Neuronal stem cell (in vitro differentiated cells): Measurements from ENCODE around the gene FCRL6.

Experiments
- DNase-seq: peaks from one replicate; pipeline ENCODE4 v3.0.0-alpha.2; 2013; ENCODE audit warnings: low spot score
- H2AFZ ChIP-seq: one replicate; pipeline ENCODE4 v1.6.1; 2013; ENCODE audit warnings: mild to moderate bottlenecking, low read length, inconsistent platforms
- H2AK5ac ChIP-seq: 2 replicates; pipeline ENCODE4 v1.6.1; 2013; ENCODE audit warnings: low read depth, mild to moderate bottlenecking, inconsistent platforms, low read length, moderate library complexity, mixed read lengths
- H2BK120ac ChIP-seq: 2 replicates; pipeline ENCODE4 v1.6.1; 2013; ENCODE audit warnings: low read depth, mild to moderate bottlenecking, inconsistent platforms, low read length, moderate library complexity, mixed read lengths
- H2BK12ac ChIP-seq: one replicate; pipeline ENCODE4 v1.6.1; 2013; ENCODE audit warnings: low read length, inconsistent platforms
- H2BK15ac ChIP-seq: 2 replicates; pipeline ENCODE4 v1.6.1; 2013; ENCODE audit warnings: mild to moderate bottlenecking, low read length, inconsistent platforms, mixed read lengths
- H2BK5ac ChIP-seq: one replicate; pipeline ENCODE4 v1.6.1; 2013; ENCODE audit warnings: inconsistent platforms, mild to moderate bottlenecking, low read length, moderate library complexity
- H3K14ac ChIP-seq: one replicate; pipeline ENCODE4 v1.6.1; 2013; ENCODE audit warnings: low read length, inconsistent platforms
- H3K18ac ChIP-seq: 2 replicates; pipeline ENCODE4 v1.6.1; 2013; ENCODE audit warnings: low read length, inconsistent platforms
- H3K23ac ChIP-seq: 2 replicates; pipeline ENCODE4 v1.6.1; 2013; ENCODE audit warnings: low read depth, mild to moderate bottlenecking, mixed read lengths, low read length, inconsistent platforms; ENCODE audit not compliant: poor library complexity
- H3K27ac ChIP-seq: replicated peaks from 3 replicates; pipeline ENCODE4 v1.5.1; 2013; ENCODE audit warnings: low read length, inconsistent platforms
- H3K27me3 ChIP-seq, 3 experiments: 2 replicates each; pipeline ENCODE4 v1.6.1; 2013; ENCODE audit warnings: low read length in 3 of 3, mild to moderate bottlenecking in 2 of 3, inconsistent platforms in 1 of 3, low read depth in 1 of 3, mixed read lengths in 1 of 3, moderate library complexity in 1 of 3; ENCODE audit not compliant: control insufficient read depth in 3 of 3, insufficient read depth in 3 of 3
- H3K36me3 ChIP-seq, 2 donors: replicated peaks in 1 of 2; 2 replicates each; pipeline ENCODE4 v1.6.1; 2013; ENCODE audit warnings: low read length in 2 of 2; ENCODE audit not compliant: control insufficient read depth in 2 of 2, insufficient read depth in 2 of 2
- H3K4ac ChIP-seq: 2 replicates; pipeline ENCODE4 v1.6.1; 2013; ENCODE audit warnings: inconsistent platforms, mild to moderate bottlenecking, low read length, moderate library complexity
- H3K4me1 ChIP-seq, 2 donors: 1 replicate in 1 of 2; 2 replicates in 1 of 2; pipeline ENCODE4 v1.6.1; 2013; ENCODE audit warnings: low read length in 2 of 2, low read depth in 1 of 2; ENCODE audit not compliant: control insufficient read depth in 2 of 2, insufficient read depth in 1 of 2
- H3K4me2 ChIP-seq: one replicate; pipeline ENCODE4 v1.6.1; 2013; ENCODE audit warnings: mild to moderate bottlenecking, low read length, inconsistent platforms; ENCODE audit not compliant: insufficient read depth, poor library complexity, severe bottlenecking
- H3K4me3 ChIP-seq, 2 donors: 2 replicates each; pipeline ENCODE4 v1.5.1; 2013; ENCODE audit warnings: low read length in 2 of 2, mild to moderate bottlenecking in 2 of 2, inconsistent platforms in 1 of 2, moderate library complexity in 1 of 2
- H3K79me1 ChIP-seq: one replicate; pipeline ENCODE4 v1.6.1; 2013; ENCODE audit warnings: low read depth, mild to moderate bottlenecking, inconsistent platforms, low read length, moderate library complexity
- H3K9ac ChIP-seq: one replicate; pipeline ENCODE4 v1.6.1; 2013; ENCODE audit warnings: mild to moderate bottlenecking, low read depth, low read length, inconsistent platforms; ENCODE audit not compliant: poor library complexity
- H3K9me3 ChIP-seq, 2 donors: replicated peaks in 1 of 2; 2 replicates each; pipeline versions ENCODE3 to v1.6.1; 2013; ENCODE audit warnings: low read length in 2 of 2, mild to moderate bottlenecking in 2 of 2, inconsistent platforms in 1 of 2, low read depth in 1 of 2, mixed read lengths in 1 of 2, moderate library complexity in 1 of 2; ENCODE audit not compliant: control insufficient read depth in 2 of 2, insufficient read depth in 1 of 2
- H4K8ac ChIP-seq: one replicate; pipeline ENCODE4 v1.6.1; 2013; ENCODE audit warnings: low read depth, mild to moderate bottlenecking, inconsistent platforms, low read length, moderate library complexity
- H4K91ac ChIP-seq: one replicate; pipeline ENCODE4 v1.6.1; 2013; ENCODE audit warnings: low read length, low read depth, mild to moderate bottlenecking, inconsistent platforms; ENCODE audit not compliant: poor library complexity
- WGBS, 2 donors: extraction: QIAGEN DNeasy Blood & Tissue Kit; methylation state at CpG; one replicate each; pipeline ENCODE4 v1.1.7; 2013; ENCODE audit warnings: missing lambda C conversion rate in 2 of 2, mixed read lengths in 1 of 2; ENCODE audit not compliant: insufficient read length in 2 of 2, insufficient replicate concordance in 1 of 2; ENCODE audit errors: extremely low coverage in 2 of 2; 5-methylcytosine and 5-hydroxymethylcytosine counted together

Gene FCRL6

GRCh38 chr1:159790237-159790917 lies 11.8 kb upstream of the FCRL6 start:
- no peak overlapping the region for H2BK12ac ChIP-seq
- H3K27ac ChIP-seq, result no peak overlapping the region
- H3K23ac ChIP-seq, result no peak overlapping the region
- peak; percentile 37 for DNase-seq
- H2AK5ac ChIP-seq, result no peak overlapping the region
- no peaks in the 10 kb centered on the region for H3K9me3 ChIP-seq
- no peaks in the 10 kb centered on the region for H3K4me1 ChIP-seq
- H3K9ac ChIP-seq, result no peak overlapping the region
- no peak overlapping the region for H3K4ac ChIP-seq
- H4K91ac ChIP-seq, result no peak overlapping the region
- H3K79me1 ChIP-seq, result no peaks in the 10 kb centered on the region
- no peak overlapping the region for H2AFZ ChIP-seq
- no CpG with 5 or more reads among the region's 2 CpGs for WGBS, 2 donors
- H3K27me3 ChIP-seq, result peaks cover 0 to 10% (median 0%) of the 10 kb centered on the region in 3 experiments
- H3K36me3 ChIP-seq, result no peaks in the 10 kb centered on the region
- no peak overlapping the region for H4K8ac ChIP-seq
- H2BK120ac ChIP-seq, result no peak overlapping the region
- H3K4me3 ChIP-seq, result no peak overlapping the region
- no peak overlapping the region for H2BK15ac ChIP-seq
- no peak overlapping the region for H2BK5ac ChIP-seq
- H3K14ac ChIP-seq, result no peak overlapping the region
- no peak overlapping the region for H3K18ac ChIP-seq
- no peak overlapping the region for H3K4me2 ChIP-seq

- no peaks in the 10 kb centered on the region for H3K9me3 ChIP-seq
- H3K9ac ChIP-seq, result no peak overlapping the region
- DNase-seq, result no peak
- H3K4me2 ChIP-seq, result no peak overlapping the region
- no peaks in the 10 kb centered on the region for H3K36me3 ChIP-seq
- H3K4me1 ChIP-seq, result no peaks in the 10 kb centered on the region
- no peak overlapping the region for H3K23ac ChIP-seq
- peaks cover 0 to 10% (median 0%) of the 10 kb centered on the region in 3 experiments for H3K27me3 ChIP-seq
- H3K14ac ChIP-seq, result no peak overlapping the region
- no peak overlapping the region for H2AFZ ChIP-seq
- no peak overlapping the region for H3K4me3 ChIP-seq
- no CpG with 5 or more reads among the region's 3 CpGs for WGBS, 2 donors
- H4K8ac ChIP-seq, result no peak overlapping the region
- no peak overlapping the region for H2AK5ac ChIP-seq
- no peak overlapping the region for H2BK15ac ChIP-seq
- no peak overlapping the region for H2BK5ac ChIP-seq
- H3K79me1 ChIP-seq, result no peaks in the 10 kb centered on the region
- H3K4ac ChIP-seq, result no peak overlapping the region
- no peak overlapping the region for H2BK12ac ChIP-seq
- H3K18ac ChIP-seq, result no peak overlapping the region
- H3K27ac ChIP-seq, result no peak overlapping the region
- H4K91ac ChIP-seq, result no peak overlapping the region
- H2BK120ac ChIP-seq, result no peak overlapping the region
These were observed 11.1 kb upstream of the FCRL6 start for GRCh38 chr1:159791031-159791430.

GRCh38 chr1:159791461-159791860 lies 10.7 kb upstream of the FCRL6 start:
- Histone ChIP-seq H2BK15ac (no peak overlapping the region), H3K4me1 (no peaks in the 10 kb centered on the region), H3K4me2 (no peak overlapping the region), H2BK5ac (no peak overlapping the region), H3K14ac (no peak overlapping the region), H2AK5ac (no peak overlapping the region), H3K79me1 (no peaks in the 10 kb centered on the region), H3K18ac (no peak overlapping the region), H3K36me3 (no peaks in the 10 kb centered on the region), H3K23ac (no peak overlapping the region), H2AFZ (no peak overlapping the region), H3K4me3 (no peak overlapping the region), H2BK120ac (no peak overlapping the region), H4K8ac (no peak overlapping the region), H3K4ac (no peak overlapping the region), H4K91ac (no peak overlapping the region), H3K27ac (no peak overlapping the region), H3K9me3 (no peaks in the 10 kb centered on the region), H3K27me3 (peaks cover 0 to 10% (median 0%) of the 10 kb centered on the region in 3 experiments), H2BK12ac (no peak overlapping the region), H3K9ac (no peak overlapping the region)
- no peak for DNase-seq
- WGBS, 2 donors, result no CpG with 5 or more reads among the region's 3 CpGs

DNA sequence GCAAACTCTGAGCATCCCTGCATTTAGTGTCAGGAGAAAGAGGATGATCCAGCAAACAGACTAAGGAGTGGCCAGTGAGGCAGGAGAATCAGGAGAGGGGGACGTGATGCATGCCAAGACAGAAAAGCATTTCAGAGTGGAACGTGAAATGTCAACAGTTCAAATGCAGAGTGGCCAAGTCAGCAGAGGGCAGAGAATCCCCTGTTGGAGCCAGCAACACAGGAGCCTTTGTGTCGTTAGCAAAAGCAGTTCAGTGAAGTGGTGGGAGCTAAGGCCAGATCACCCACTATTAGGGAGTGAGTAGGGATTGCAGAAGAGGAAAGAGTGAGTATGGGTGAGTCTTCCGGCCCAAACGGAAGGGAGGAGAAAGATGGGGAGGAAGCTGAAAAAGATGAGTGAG lies 6.6 kb upstream of the FCRL6 start:
- no CpG with 5 or more reads among the region's 5 CpGs for WGBS, 2 donors

More for the DNA sequence above, 6.6 kb upstream of the FCRL6 start:
- no peak overlapping the region for H2BK5ac ChIP-seq
- H3K9ac ChIP-seq, result no peak overlapping the region
- no peak overlapping the region for H3K4me2 ChIP-seq
- H2BK15ac ChIP-seq, result no peak overlapping the region
- no peak for DNase-seq
- no peaks in the 10 kb centered on the region for H3K4me1 ChIP-seq
- H3K4ac ChIP-seq, result no peak overlapping the region
- peaks cover 0 to 23% (median 0%) of the 10 kb centered on the region in 3 experiments for H3K27me3 ChIP-seq
- no peak overlapping the region for H3K18ac ChIP-seq
- H2AFZ ChIP-seq, result no peak overlapping the region
- no peak overlapping the region for H4K8ac ChIP-seq
- no peak overlapping the region for H2BK120ac ChIP-seq
- H2AK5ac ChIP-seq, result no peak overlapping the region
- no peak overlapping the region for H3K27ac ChIP-seq
- no peaks in the 10 kb centered on the region for H3K79me1 ChIP-seq
- no peak overlapping the region for H4K91ac ChIP-seq
- H3K14ac ChIP-seq, result no peak overlapping the region
- no peak overlapping the region for H3K23ac ChIP-seq
- no peaks in the 10 kb centered on the region for H3K9me3 ChIP-seq
- no peak overlapping the region for H3K4me3 ChIP-seq
- H3K36me3 ChIP-seq, result no peaks in the 10 kb centered on the region
- no peak overlapping the region for H2BK12ac ChIP-seq
